GM12864 (cell line): ENCODE data around the gene KMT5B.

Source experiments
- DNase-seq: peaks from one replicate; pipeline ENCODE4 v3.0.0-alpha.2; 2011; ENCODE audit warnings: low read depth
- H3K4me3 ChIP-seq: 2 replicates; pipeline ENCODE4 v1.5.1; 2011; ENCODE audit warnings: mild to moderate bottlenecking, low read depth, low read length, control low read depth
- CTCF ChIP-seq: IDR thresholded peaks from 2 replicates; pipeline ENCODE4 v1.5.1; 2011; ENCODE audit warnings: low read depth, mild to moderate bottlenecking, moderate library complexity, low read length, control low read depth, inconsistent platforms; ENCODE audit errors: missing control alignments

Gene KMT5B

GRCh38 chr11:68216171-68216938 lies 3.3 kb upstream of the KMT5B start:
- H3K4me3 ChIP-seq, result no peak overlapping the region
- no peak for DNase-seq
- no peak for TF ChIP-seq CTCF

GRCh38 chr11:68215524-68216170 lies 2.6 kb upstream of the KMT5B start:
- no peak for TF ChIP-seq CTCF
- no peak for DNase-seq
- no peak overlapping the region for H3K4me3 ChIP-seq

GRCh38 chr11:68215087-68215445 lies 2.0 kb upstream of the KMT5B start:
- no peak overlapping the region for H3K4me3 ChIP-seq
- DNase-seq, result no peak
- TF ChIP-seq CTCF, result no peak

- DNase-seq, result no peak
- no peak for TF ChIP-seq CTCF
- H3K4me3 ChIP-seq, result peak overlapping the region; percentile 83
Measured at GRCh38 chr11:68214173-68215086, 1.3 kb upstream of the KMT5B start.

GRCh38 chr11:68213555-68214172 lies 568 bp upstream of the KMT5B start:
- DNase-seq, result peak; percentile 80
- H3K4me3 ChIP-seq, result peak overlapping the region; percentile 83
- TF ChIP-seq CTCF, result no peak

GRCh38 chr11:68212421-68213134 lies 518 bp downstream of the KMT5B start:
- no peak for DNase-seq
- peak; percentile 24 for TF ChIP-seq CTCF

More at GRCh38 chr11:68212421-68213134, 518 bp downstream of the KMT5B start:
- H3K4me3 ChIP-seq, result peak overlapping the region; percentile 92
